Bronchus fibroblast of lung (primary cell): ENCODE measurements around the gene LYAR. TPM values are rescaled to one million over a fixed set of nuclear protein-coding genes. Genes with fewer than 3 reads are reported as not detected.

ENCODE experiments used
- total RNA-seq: library from RNA; depleted of rRNA; stranded (reverse); fragments of >200 nt; gene quantifications from 2 replicates; pipeline ENCODE4 v1.2.3, GENCODE V29; 2015

LYAR gene
- 23.2 and 24.7 TPM in 2 replicates for total RNA-seq

GRCh38 chr4:4289941-4290850 is at the start of gene LYAR, which contains the start of gene ZBTB49:
Gene LYAR (minus strand): TSS chr4:4290154. CDS start chr4:4283742, 6,412 bp downstream.
Gene ZBTB49 (plus strand): TSS chr4:4290251. CDS start chr4:4299946, 9,695 bp downstream.

GRCh38 chr4:4248029-4248884 is 41.7 kb downstream of the LYAR start, which contains the start of gene TMEM128:
Gene TMEM128 (minus strand): TSS chr4:4248223. CDS start chr4:4248202, 21 bp downstream.

GRCh38 chr4:4226606-4227438 is 63.1 kb downstream of the LYAR start, which contains the start of gene OTOP1:
Gene OTOP1 (minus strand): TSS chr4:4226929. CDS start chr4:4226864, 65 bp downstream.

Other genes with a start within 250 kb of the LYAR start
- gene OTOP1, start 63.2 kb downstream of the LYAR start, total RNA-seq: not detected in 2 replicates
- 18.3 and 22.7 TPM in 2 replicates for gene TMEM128, start 41.9 kb downstream of the LYAR start, total RNA-seq
- gene ZBTB49, start 97 bp upstream of the LYAR start, total RNA-seq: 2.1 and 5.4 TPM in 2 replicates
- gene NSG1, start 96.9 kb upstream of the LYAR start, total RNA-seq: 0.59 and 0.84 TPM in 2 replicates